A673 (cell line): ENCODE data around the gene AKR1C3. TPM values are rescaled to one million over a fixed set of nuclear protein-coding genes. Genes with fewer than 3 reads are reported as not detected.

ENCODE experiments used
- BruUV-seq: library from RNA; stranded (reverse); fragments of 400-500 nt; replicated peaks from 2 replicates; lab custom pipeline; 2021; lab: Mats Ljungman, UMichigan
- CTCF ChIA-PET: fragments of 300-600 bp; sonication (Branson Sonifier 250); formaldehyde crosslinking; loops from one replicate; lab custom pipeline; 2022; ENCODE audit warnings: antibody characterized with exemption; lab: Charles Lee
- POLR2A ChIA-PET: fragments of 300-600 bp; sonication (Branson Sonifier 250); formaldehyde crosslinking; loops from one replicate; lab custom pipeline; 2022; ENCODE audit warnings: antibody characterized with exemption; ENCODE audit not compliant: low non-redundant PET; lab: Charles Lee
- DNase-seq: peaks from one replicate; pipeline ENCODE4 v3.0.0-alpha.2; 2015; ENCODE audit warnings: low spot score
- H3K27ac ChIP-seq: fragments of 200-600 bp; sonication (generic); 2 replicates; pipeline ENCODE4 v1.5.1; 2016; ENCODE audit warnings: mixed run types, low read depth, mild to moderate bottlenecking, mixed read lengths, antibody characterized with exemption, low read length; ENCODE audit not compliant: poor library complexity, severe bottlenecking
- H3K27me3 ChIP-seq: fragments of 200-600 bp; sonication (generic); replicated peaks from 2 replicates; pipeline ENCODE4 v1.6.1; 2017; ENCODE audit warnings: mixed run types, low read depth, mild to moderate bottlenecking, mixed read lengths, antibody characterized with exemption, low read length; ENCODE audit not compliant: insufficient read depth, poor library complexity
- H3K36me3 ChIP-seq: fragments of 200-600 bp; sonication (generic); 2 replicates; pipeline ENCODE4 v1.6.1; 2016; ENCODE audit warnings: mixed run types, mild to moderate bottlenecking, mixed read lengths, antibody characterized with exemption, low read length; ENCODE audit not compliant: insufficient read depth, poor library complexity, severe bottlenecking
- H3K4me1 ChIP-seq: fragments of 200-600 bp; sonication (generic); 2 replicates; pipeline ENCODE4 v1.6.1; 2017; ENCODE audit warnings: mixed run types, mild to moderate bottlenecking, mixed read lengths, antibody characterized with exemption, low read length; ENCODE audit not compliant: insufficient read depth, poor library complexity, severe bottlenecking
- H3K4me3 ChIP-seq: fragments of 200-600 bp; sonication (generic); 2 replicates; pipeline ENCODE4 v1.5.1; 2016; ENCODE audit warnings: low read depth, mixed run types, mild to moderate bottlenecking, mixed read lengths, low read length; ENCODE audit not compliant: poor library complexity, severe bottlenecking
- H3K9me3 ChIP-seq: fragments of 200-600 bp; sonication (generic); 2 replicates; pipeline ENCODE4 v1.6.1; 2016; ENCODE audit warnings: mixed run types, low read depth, mild to moderate bottlenecking, mixed read lengths, antibody characterized with exemption, low read length; ENCODE audit not compliant: poor library complexity, severe bottlenecking
- CTCF ChIP-seq: fragments of 300-800, 200-600 bp; sonication (generic); conservative IDR thresholded peaks from 2 replicates; pipeline ENCODE4 v1.5.1; 2017; ENCODE audit warnings: low read depth, mild to moderate bottlenecking, antibody characterized with exemption, low read length, moderate library complexity, mixed read lengths
- EZH2 ChIP-seq: fragments of 200-600 bp; sonication (generic); IDR thresholded peaks from 2 replicates; pipeline ENCODE4 v1.6.1; 2017; ENCODE audit warnings: borderline replicate concordance, low read depth, mild to moderate bottlenecking, mixed read lengths, antibody characterized with exemption, low read length; ENCODE audit not compliant: poor library complexity, severe bottlenecking
- intact Hi-C: fragments of 100-400 bp; cut with micrococcal nuclease; formaldehyde crosslinking; loops from one replicate; pipeline ENCODE4 v1.10.0; 2022; ENCODE audit not compliant: unreplicated experiment
- total RNA-seq: library from RNA; stranded (reverse); gene quantifications from 2 replicates; pipeline ENCODE4 v1.2.3, GENCODE V29; 2021

The AKR1C3 gene
- total RNA-seq, 1 experiment from 2014 or later: 618 TPM

- intact Hi-C loops: no loop called here
- TF ChIP-seq CTCF: no peak
- no peak for TF ChIP-seq EZH2
- BruUV-seq: no TSS peak
- Histone ChIP-seq H3K9me3 (no peaks in the 10 kb centered on the region), H3K36me3 (no peaks in the 10 kb centered on the region), H3K27me3 (no peaks in the 10 kb centered on the region), H3K4me3 (no peak overlapping the region), H3K4me1 (peaks cover 44% of the 10 kb centered on the region), H3K27ac (no peak overlapping the region)
- CTCF ChIA-PET: no interaction called here
- POLR2A ChIA-PET: no interaction called here
- no peak for DNase-seq
These were observed 13.1 kb upstream of the AKR1C3 start for GRCh38 chr10:5081091-5081490.

- TF ChIP-seq CTCF: no peak
- no peak for TF ChIP-seq EZH2
- Histone ChIP-seq H3K4me1 (peaks cover 2% of the 10 kb centered on the region), H3K27me3 (no peaks in the 10 kb centered on the region), H3K36me3 (peaks cover 6% of the 10 kb centered on the region), H3K4me3 (no peak overlapping the region), H3K27ac (no peak overlapping the region), H3K9me3 (peaks cover 30% of the 10 kb centered on the region)
- BruUV-seq: no TSS peak
- intact Hi-C loops: no loop called here
- ChIA-PET CTCF (no interaction called here), POLR2A (no interaction called here)
- DNase-seq: no peak
These were observed 5.4 kb upstream of the AKR1C3 start for GRCh38 chr10:5088703-5089261.

GRCh38 chr10:5089865-5090264 lies 4.3 kb upstream of the AKR1C3 start:
- ChIA-PET POLR2A (no interaction called here), CTCF (no interaction called here)
- peak; percentile 43 for TF ChIP-seq CTCF
- TF ChIP-seq EZH2: no peak
- Histone ChIP-seq H3K27me3 (no peaks in the 10 kb centered on the region), H3K4me3 (no peak overlapping the region), H3K36me3 (peaks cover 6% of the 10 kb centered on the region), H3K9me3 (peaks cover 30% of the 10 kb centered on the region), H3K27ac (no peak overlapping the region), H3K4me1 (peaks cover 4% of the 10 kb centered on the region)
- intact Hi-C loops: loop anchor here (5.0 to 10.0 kb wide), 2 partner anchors 73 to 295 kb away; no protein-coding TSS in a partner anchor
- DNase-seq: peak; percentile 64
- no TSS peak for BruUV-seq
